ENCODE measurements around the gene SSBP2.
A peak's percentile ranks its signal among the peaks of the same experiment; 100 is the strongest.
"Not testable (repeated sequence)": the region's sequence is repeated elsewhere in the genome, so short reads cannot be mapped to it uniquely, and the experiment has no call there.

SSBP2 gene

GRCh38 chr5:81646469-81646995, 104.4 kb downstream of the SSBP2 start:
- DNase-seq, result no peak

- DNase-seq, result no peak
Measured at GRCh38 chr5:81642210-81642609, 108.7 kb downstream of the SSBP2 start.

GRCh38 chr5:81639556-81639955, 111.3 kb downstream of the SSBP2 start:
- no peak for DNase-seq

GRCh38 chr5:81638471-81638870, 112.4 kb downstream of the SSBP2 start:
- no peak for DNase-seq

- peak in 1 of 5 experiments; percentile 47 for DNase-seq
Measured at GRCh38 chr5:81633891-81634290, 117.0 kb downstream of the SSBP2 start.

GRCh38 chr5:81633471-81633870, 117.4 kb downstream of the SSBP2 start:
- DNase-seq, result no peak

GRCh38 chr5:81632679-81633078, 118.2 kb downstream of the SSBP2 start:
- DNase-seq, result no peak

- DNase-seq, result peak in 1 of 5 experiments; percentile 51
Measured at GRCh38 chr5:81631621-81632020, 119.3 kb downstream of the SSBP2 start.

GRCh38 chr5:81631124-81631523, 119.8 kb downstream of the SSBP2 start:
- DNase-seq, result peak in 2 of 5 experiments; percentile 29 to 94

- no peak for DNase-seq
Measured at GRCh38 chr5:81630684-81631083, 120.2 kb downstream of the SSBP2 start.

GRCh38 chr5:81629986-81630385, 120.9 kb downstream of the SSBP2 start:
- no peak for DNase-seq

- not testable (repeated sequence) for DNase-seq
Measured at GRCh38 chr5:81628061-81628460, 122.8 kb downstream of the SSBP2 start.

GRCh38 chr5:81626524-81626923, 124.4 kb downstream of the SSBP2 start:
- no peak for DNase-seq

- no peak for DNase-seq
Measured at GRCh38 chr5:81609810-81610375, 141.0 kb downstream of the SSBP2 start.

GRCh38 chr5:81608976-81609375, 141.9 kb downstream of the SSBP2 start:
- no peak for DNase-seq

- DNase-seq, result no peak
Measured at GRCh38 chr5:81607693-81608092, 143.2 kb downstream of the SSBP2 start.

- no peak for DNase-seq
Measured at GRCh38 chr5:81606150-81606549, 144.7 kb downstream of the SSBP2 start.

- no peak for DNase-seq
Measured at GRCh38 chr5:81605299-81605698, 145.6 kb downstream of the SSBP2 start.

GRCh38 chr5:81604193-81604592, 146.7 kb downstream of the SSBP2 start:
- no peak for DNase-seq

GRCh38 chr5:81601919-81602318, 149.0 kb downstream of the SSBP2 start:
- no peak for DNase-seq

- DNase-seq, result not testable (repeated sequence)
Measured at GRCh38 chr5:81592085-81592484, 158.8 kb downstream of the SSBP2 start.

GRCh38 chr5:81590498-81591384, 160.2 kb downstream of the SSBP2 start:
- peak in 1 of 5 experiments; percentile 78 for DNase-seq

GRCh38 chr5:81579262-81579924, 171.5 kb downstream of the SSBP2 start:
- peak in 1 of 5 experiments; percentile 57 for DNase-seq
